Thoracic aorta (tissue), 2 donors: ENCODE measurements around the gene PPFIBP2. TPM values are rescaled to one million over a fixed set of nuclear protein-coding genes. Genes with fewer than 3 reads are reported as not detected.
A peak's percentile ranks its signal among the peaks of the same experiment; 100 is the strongest.

Source experiments
- ATAC-seq: fragments of 150-250 bp; one replicate; pipeline ENCODE4 v1.8.0; 2017; ENCODE audit warnings: low read depth; ENCODE audit not compliant: insufficient number of reproducible peaks, low FRiP score
- DNase-seq: peaks from one replicate; pipeline ENCODE4 v3.0.0-alpha.2; 2020; ENCODE audit warnings: low spot score
- H3K27ac ChIP-seq, 2 donors: fragments of 200-600 bp; sonication (generic); 1 replicate in 1 of 2; 2 replicates in 1 of 2; pipeline ENCODE4 v1.5.1; 2016; ENCODE audit warnings: mild to moderate bottlenecking in 2 of 2, moderate library complexity in 2 of 2
- H3K27me3 ChIP-seq: fragments of 200-600 bp; sonication (generic); replicated peaks from 2 replicates; pipeline ENCODE4 v1.6.0; 2016; ENCODE audit warnings: mild to moderate bottlenecking; ENCODE audit not compliant: insufficient read depth
- H3K36me3 ChIP-seq: fragments of 200-600 bp; sonication (generic); one replicate; pipeline ENCODE4 v1.5.1; 2016
- H3K4me1 ChIP-seq, 2 donors: fragments of 200-600 bp; sonication (generic); 1 replicate in 1 of 2; 2 replicates in 1 of 2; pipeline versions ENCODE4 v1.5.1 to v1.6.0; 2016; ENCODE audit warnings: low read depth in 2 of 2, mild to moderate bottlenecking in 1 of 2; ENCODE audit not compliant: control insufficient read depth in 1 of 2
- H3K4me3 ChIP-seq: fragments of 200-600 bp; sonication (generic); 2 replicates; pipeline ENCODE4 v1.5.1; 2016; ENCODE audit warnings: mild to moderate bottlenecking
- H3K9me3 ChIP-seq: fragments of 200-600 bp; sonication (generic); 2 replicates; pipeline ENCODE4 v1.5.1; 2016
- total RNA-seq, 2 donors: library from RNA; depleted of rRNA; stranded (reverse); fragments of >200 nt; gene quantifications; one replicate each; pipeline versions ENCODE4 v1.1.0 to v1.2.3, GENCODE V29; 2016
- TF ChIP-seq, protein P1 (sequence below): fragments of 200-600 bp; sonication (generic); IDR thresholded peaks from one replicate; pipeline ENCODE4 v1.5.1; 2019; ENCODE audit warnings: antibody characterized with exemption

PPFIBP2 gene
- total RNA-seq, 2 donors from 2014 or later, result 43.5 to 48.9 TPM

- Histone ChIP-seq H3K36me3 (no peaks in the 10 kb centered on the region), H3K4me3 (no peak overlapping the region), H3K9me3 (no peaks in the 10 kb centered on the region), H3K27me3 (no peaks in the 10 kb centered on the region), H3K27ac (no peak overlapping the region), H3K4me1 (peaks cover 0 to 5% of the 10 kb centered on the region in 2 donors)
- ATAC-seq, result no peak
- TF ChIP-seq, protein P1, sequence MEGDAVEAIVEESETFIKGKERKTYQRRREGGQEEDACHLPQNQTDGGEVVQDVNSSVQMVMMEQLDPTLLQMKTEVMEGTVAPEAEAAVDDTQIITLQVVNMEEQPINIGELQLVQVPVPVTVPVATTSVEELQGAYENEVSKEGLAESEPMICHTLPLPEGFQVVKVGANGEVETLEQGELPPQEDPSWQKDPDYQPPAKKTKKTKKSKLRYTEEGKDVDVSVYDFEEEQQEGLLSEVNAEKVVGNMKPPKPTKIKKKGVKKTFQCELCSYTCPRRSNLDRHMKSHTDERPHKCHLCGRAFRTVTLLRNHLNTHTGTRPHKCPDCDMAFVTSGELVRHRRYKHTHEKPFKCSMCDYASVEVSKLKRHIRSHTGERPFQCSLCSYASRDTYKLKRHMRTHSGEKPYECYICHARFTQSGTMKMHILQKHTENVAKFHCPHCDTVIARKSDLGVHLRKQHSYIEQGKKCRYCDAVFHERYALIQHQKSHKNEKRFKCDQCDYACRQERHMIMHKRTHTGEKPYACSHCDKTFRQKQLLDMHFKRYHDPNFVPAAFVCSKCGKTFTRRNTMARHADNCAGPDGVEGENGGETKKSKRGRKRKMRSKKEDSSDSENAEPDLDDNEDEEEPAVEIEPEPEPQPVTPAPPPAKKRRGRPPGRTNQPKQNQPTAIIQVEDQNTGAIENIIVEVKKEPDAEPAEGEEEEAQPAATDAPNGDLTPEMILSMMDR, result no peak
- DNase-seq, result no peak
These were observed 33.7 kb upstream of the PPFIBP2 start for GRCh38 chr11:7480113-7480512.

DNA sequence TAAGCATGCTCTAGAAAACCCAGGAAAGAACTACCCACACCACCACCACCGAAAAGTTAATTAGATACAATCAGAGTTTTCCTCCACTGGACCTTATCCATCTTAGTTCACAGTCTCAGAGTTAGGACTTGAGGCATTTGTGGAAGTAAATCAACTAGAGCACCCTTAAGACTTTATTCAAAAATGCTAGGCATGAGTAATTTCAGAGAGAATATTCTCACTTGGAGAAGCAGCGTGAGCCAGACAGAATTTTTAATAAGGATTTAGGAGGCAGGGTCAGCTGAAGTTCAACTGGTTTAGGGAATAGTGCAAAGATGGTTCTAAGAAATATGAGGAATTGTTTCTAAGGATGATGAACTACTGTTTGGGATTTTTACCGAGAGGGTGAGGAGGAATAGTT, 29.7 kb upstream of the PPFIBP2 start:
- DNase-seq (no peak), ATAC-seq (no peak)
- no peak overlapping the region for H3K27ac ChIP-seq

GRCh38 chr11:7484645-7485044, 29.2 kb upstream of the PPFIBP2 start:
- Histone ChIP-seq H3K36me3 (no peaks in the 10 kb centered on the region), H3K27me3 (no peaks in the 10 kb centered on the region), H3K9me3 (no peaks in the 10 kb centered on the region), H3K27ac (no peak overlapping the region), H3K4me3 (no peak overlapping the region), H3K4me1 (peaks cover 0 to 30% of the 10 kb centered on the region in 2 donors)
- TF ChIP-seq, protein P1, result no peak
- DNase-seq, result no peak
- no peak for ATAC-seq

More for the DNA sequence above, 29.7 kb upstream of the PPFIBP2 start:
- TF ChIP-seq, protein P1, result no peak
- no peaks in the 10 kb centered on the region for H3K9me3 ChIP-seq
- peaks cover 0 to 30% of the 10 kb centered on the region in 2 donors for H3K4me1 ChIP-seq
- H3K36me3 ChIP-seq, result no peaks in the 10 kb centered on the region
- no peak overlapping the region for H3K4me3 ChIP-seq
- no peaks in the 10 kb centered on the region for H3K27me3 ChIP-seq

GRCh38 chr11:7485186-7486097, 28.4 kb upstream of the PPFIBP2 start, which contains the start of gene OLFML1:
Gene OLFML1, plus strand, starts transcription at chr11:7485506. Its CDS starts 370 bp downstream, at chr11:7485876.
- H3K4me1 ChIP-seq, result peaks cover 0 to 30% of the 10 kb centered on the region in 2 donors
- no peaks in the 10 kb centered on the region for H3K9me3 ChIP-seq
- no peak for ATAC-seq
- H3K4me3 ChIP-seq, result peak within 1 kb of the TSS; percentile 64
- H3K27me3 ChIP-seq, result no peaks in the 10 kb centered on the region
- peak within 1 kb of the TSS in 1 of 2 donors; percentile 2 for H3K27ac ChIP-seq
- TF ChIP-seq, protein P1, result no peak
- H3K36me3 ChIP-seq, result no peaks in the 10 kb centered on the region
- DNase-seq, result no peak

GRCh38 chr11:7486098-7486780, 27.6 kb upstream of the PPFIBP2 start:
- peak overlapping the region; percentile 64 for H3K4me3 ChIP-seq
- no peaks in the 10 kb centered on the region for H3K27me3 ChIP-seq
- H3K27ac ChIP-seq, result no peak overlapping the region
- no peaks in the 10 kb centered on the region for H3K36me3 ChIP-seq
- TF ChIP-seq, protein P1, result no peak
- H3K9me3 ChIP-seq, result no peaks in the 10 kb centered on the region
- ATAC-seq (no peak), DNase-seq (no peak)
- peaks cover 0 to 30% of the 10 kb centered on the region in 2 donors for H3K4me1 ChIP-seq
